ENCODE data around the gene RCE1.

The RCE1 gene

GRCh38 chr11:66857927-66858185 is 14.6 kb downstream of the RCE1 start:
- no peak for TF ChIP-seq ZNF274 (IDR thresholded peaks at IDR 0.05; ENCODE audit: low read depth, low read length)
- no peak overlapping the region; the same call in 1 of the 2 replicates for H3K4me3 ChIP-seq (ENCODE audit: low read length)

GRCh38 chr11:66858186-66858938 is 15.1 kb downstream of the RCE1 start:
- no peak overlapping the region for H3K4me3 ChIP-seq (ENCODE audit: low read length)
- TF ChIP-seq ZNF274 (IDR thresholded peaks at IDR 0.05; ENCODE audit: low read depth, low read length), result no peak

GRCh38 chr11:66858939-66859685 is 15.9 kb downstream of the RCE1 start:
- H3K4me3 ChIP-seq (ENCODE audit: low read length), result no peak overlapping the region
- no peak for TF ChIP-seq ZNF274 (IDR thresholded peaks at IDR 0.05; ENCODE audit: low read depth, low read length)

GRCh38 chr11:66859686-66860448 is 16.6 kb downstream of the RCE1 start:
- no peak for TF ChIP-seq ZNF274 (IDR thresholded peaks at IDR 0.05; ENCODE audit: low read depth, low read length)
- H3K4me3 ChIP-seq (ENCODE audit: low read length), result no peak overlapping the region

- H3K4me3 ChIP-seq (ENCODE audit: low read length), result no peak overlapping the region
- TF ChIP-seq ZNF274 (IDR thresholded peaks at IDR 0.05; ENCODE audit: low read depth, low read length), result no peak
Measured at GRCh38 chr11:66860449-66860831, 17.2 kb downstream of the RCE1 start.

GRCh38 chr11:66861038-66861773 is 18.0 kb downstream of the RCE1 start:
- H3K4me3 ChIP-seq (ENCODE audit: low read length), result no peak overlapping the region
- no peak for TF ChIP-seq ZNF274 (IDR thresholded peaks at IDR 0.05; ENCODE audit: low read depth, low read length)

GRCh38 chr11:66861774-66862558 is 18.7 kb downstream of the RCE1 start:
- no peak for TF ChIP-seq ZNF274 (IDR thresholded peaks at IDR 0.05; ENCODE audit: low read depth, low read length)
- no peak overlapping the region for H3K4me3 ChIP-seq (ENCODE audit: low read length)

GRCh38 chr11:66862559-66863037 is 19.4 kb downstream of the RCE1 start:
- no peak overlapping the region for H3K4me3 ChIP-seq (ENCODE audit: low read length)
- TF ChIP-seq ZNF274 (IDR thresholded peaks at IDR 0.05; ENCODE audit: low read depth, low read length), result no peak

- no peak overlapping the region for H3K4me3 ChIP-seq (ENCODE audit: low read length)
- TF ChIP-seq ZNF274 (IDR thresholded peaks at IDR 0.05; ENCODE audit: low read depth, low read length), result no peak
Measured at GRCh38 chr11:66863428-66864125, 20.3 kb downstream of the RCE1 start.

GRCh38 chr11:66864172-66864901 is 21.1 kb downstream of the RCE1 start:
- no peak overlapping the region for H3K4me3 ChIP-seq (ENCODE audit: low read length)
- TF ChIP-seq ZNF274 (IDR thresholded peaks at IDR 0.05; ENCODE audit: low read depth, low read length), result no peak

GRCh38 chr11:66864924-66865697 is 21.9 kb downstream of the RCE1 start:
- no peak for TF ChIP-seq ZNF274 (IDR thresholded peaks at IDR 0.05; ENCODE audit: low read depth, low read length)
- H3K4me3 ChIP-seq (ENCODE audit: low read length), result no peak overlapping the region

Measured in GM08714 (cell line).